T-helper 1 cell (primary cell): Measurements from ENCODE around the gene KCND2.
"Not testable (repeated sequence)": the region's sequence is repeated elsewhere in the genome, so short reads cannot be mapped to it uniquely, and the experiment has no call there.

Source experiments
- DNase-seq, 5 donors: peaks; one replicate each; pipeline ENCODE4 v3.0.0-alpha.2; 2012 to 2020
- total RNA-seq, 4 donors: gene quantifications; one replicate each; lab custom pipeline; 2026; lab: John Stamatoyannopoulos, UW

KCND2 gene
- total RNA-seq: 0 to 0.08 (median 0) reads per million in 4 donors

GRCh38 chr7:120272701-120273475 lies at the start of gene KCND2:
Gene KCND2 (plus strand): TSS chr7:120273175.
- no peak for DNase-seq

- no peak for DNase-seq
Observed at GRCh38 chr7:120226188-120226587, 46.8 kb upstream of the KCND2 start.

GRCh38 chr7:120227255-120227654 lies 45.7 kb upstream of the KCND2 start:
- no peak for DNase-seq

- DNase-seq: no peak
Observed at GRCh38 chr7:120229084-120229483, 43.9 kb upstream of the KCND2 start.

GRCh38 chr7:120233338-120233737 lies 39.6 kb upstream of the KCND2 start:
- DNase-seq: no peak

- DNase-seq: not testable (repeated sequence)
Observed at GRCh38 chr7:120240350-120240749, 32.6 kb upstream of the KCND2 start.

- no peak for DNase-seq
Observed at GRCh38 chr7:120241973-120242372, 31.0 kb upstream of the KCND2 start.

GRCh38 chr7:120254845-120255244 lies 18.1 kb upstream of the KCND2 start:
- DNase-seq: no peak

- DNase-seq: no peak
Observed at GRCh38 chr7:120256344-120257070, 16.5 kb upstream of the KCND2 start.

GRCh38 chr7:120259386-120259785 lies 13.6 kb upstream of the KCND2 start:
- no peak for DNase-seq

- no peak for DNase-seq
Observed at GRCh38 chr7:120260111-120260510, 12.9 kb upstream of the KCND2 start.

- DNase-seq: peak in 1 of 5 donors; percentile 8
Observed at GRCh38 chr7:120272261-120272660, 714 bp upstream of the KCND2 start.

GRCh38 chr7:120273476-120273975 lies 551 bp downstream of the KCND2 start:
- DNase-seq: peak in 1 of 5 donors; percentile 1

- no peak for DNase-seq
Observed at GRCh38 chr7:120274482-120274881, 1.5 kb downstream of the KCND2 start.

- DNase-seq: no peak
Observed at GRCh38 chr7:120274899-120275298, 1.9 kb downstream of the KCND2 start.

- no peak for DNase-seq
Observed at GRCh38 chr7:120276720-120277119, 3.7 kb downstream of the KCND2 start.

- no peak for DNase-seq
Observed at GRCh38 chr7:120278773-120279172, 5.8 kb downstream of the KCND2 start.

GRCh38 chr7:120280743-120281142 lies 7.8 kb downstream of the KCND2 start:
- no peak for DNase-seq

- no peak for DNase-seq
Observed at GRCh38 chr7:120293027-120293426, 20.1 kb downstream of the KCND2 start.

GRCh38 chr7:120302190-120302589 lies 29.2 kb downstream of the KCND2 start:
- no peak for DNase-seq

- DNase-seq: no peak
Observed at GRCh38 chr7:120303105-120303504, 30.1 kb downstream of the KCND2 start.

- no peak for DNase-seq
Observed at GRCh38 chr7:120304674-120305073, 31.7 kb downstream of the KCND2 start.

- no peak for DNase-seq
Observed at GRCh38 chr7:120307991-120308545, 35.1 kb downstream of the KCND2 start.
